ENCODE measurements around the gene RELN. TPM values are rescaled to one million over a fixed set of nuclear protein-coding genes. Genes with fewer than 3 reads are reported as not detected.

RELN gene
- total and polyA plus RNA-seq, 10 of the 15 experiments (the other 5 are each of a cell fraction or from before 2014, with no cell fraction given), result 0.11 to 0.21 TPM; not detected in 8

- no peaks in the 10 kb centered on the region for H3K4me1 ChIP-seq (ENCODE audit: control insufficient read depth, insufficient read depth, low read length)
- no peaks in the 10 kb centered on the region for H3K79me2 ChIP-seq (ENCODE audit: control insufficient read depth, insufficient read depth, low read length)
- ChIA-PET RAD21 (ENCODE audit: unreplicated experiment) (no interaction called here), CTCF (no interaction called here), SMC1A (ENCODE audit: uncharacterized antibody, unreplicated experiment) (interaction anchor here (0.6 to 1.1 kb wide), 2 partner anchors 11 to 82 kb away, joined by 3 read pairs; no protein-coding TSS in a partner anchor), POLR2A (no interaction called here)
- H3K4me3 ChIP-seq, result no peak overlapping the region
- no peaks in the 10 kb centered on the region for H3K9me3 ChIP-seq (replicated peaks; ENCODE audit: control insufficient read depth, insufficient read depth, low read length)
- no peak overlapping the region for H3K4me2 ChIP-seq (ENCODE audit: control insufficient read depth, insufficient read depth)
- BruUV-seq (replicated peaks), result no TSS peak
- no peaks in the 10 kb centered on the region for H4K20me1 ChIP-seq (ENCODE audit: control insufficient read depth, insufficient read depth)
- H3K36me3 ChIP-seq (ENCODE audit: control insufficient read depth in 2 of 2, insufficient read depth in 2 of 2, low read length in 1 of 2), result no peaks in the 10 kb centered on the region
- H3K27me3 ChIP-seq (replicated peaks in 1 of 2; ENCODE audit: control insufficient read depth in 2 of 2, insufficient read depth in 2 of 2, low read length in 1 of 2), result no peaks in the 10 kb centered on the region
- H3K27ac ChIP-seq (ENCODE audit: control insufficient read depth, insufficient read depth), result no peak overlapping the region
- in situ Hi-C loops (cut with MboI) (no loop called here), intact Hi-C loops (cut with micrococcal nuclease; ENCODE audit: unreplicated experiment) (no loop called here)
- no peak for DNase-seq (ENCODE audit: low read depth, low spot score)
- no peak for ATAC-seq
- no peak overlapping the region for H2AFZ ChIP-seq (ENCODE audit: control insufficient read depth, low read depth, low read length)
- FAIRE-seq, result no peak
- no peak overlapping the region for H3K9ac ChIP-seq (ENCODE audit: control insufficient read depth, insufficient read depth, low read length)
- no peak for TF ChIP-seq RAD21 (IDR thresholded peaks at IDR 0.05; ENCODE audit: insufficient read depth, low read depth, low read length)
- TF ChIP-seq, protein P1, sequence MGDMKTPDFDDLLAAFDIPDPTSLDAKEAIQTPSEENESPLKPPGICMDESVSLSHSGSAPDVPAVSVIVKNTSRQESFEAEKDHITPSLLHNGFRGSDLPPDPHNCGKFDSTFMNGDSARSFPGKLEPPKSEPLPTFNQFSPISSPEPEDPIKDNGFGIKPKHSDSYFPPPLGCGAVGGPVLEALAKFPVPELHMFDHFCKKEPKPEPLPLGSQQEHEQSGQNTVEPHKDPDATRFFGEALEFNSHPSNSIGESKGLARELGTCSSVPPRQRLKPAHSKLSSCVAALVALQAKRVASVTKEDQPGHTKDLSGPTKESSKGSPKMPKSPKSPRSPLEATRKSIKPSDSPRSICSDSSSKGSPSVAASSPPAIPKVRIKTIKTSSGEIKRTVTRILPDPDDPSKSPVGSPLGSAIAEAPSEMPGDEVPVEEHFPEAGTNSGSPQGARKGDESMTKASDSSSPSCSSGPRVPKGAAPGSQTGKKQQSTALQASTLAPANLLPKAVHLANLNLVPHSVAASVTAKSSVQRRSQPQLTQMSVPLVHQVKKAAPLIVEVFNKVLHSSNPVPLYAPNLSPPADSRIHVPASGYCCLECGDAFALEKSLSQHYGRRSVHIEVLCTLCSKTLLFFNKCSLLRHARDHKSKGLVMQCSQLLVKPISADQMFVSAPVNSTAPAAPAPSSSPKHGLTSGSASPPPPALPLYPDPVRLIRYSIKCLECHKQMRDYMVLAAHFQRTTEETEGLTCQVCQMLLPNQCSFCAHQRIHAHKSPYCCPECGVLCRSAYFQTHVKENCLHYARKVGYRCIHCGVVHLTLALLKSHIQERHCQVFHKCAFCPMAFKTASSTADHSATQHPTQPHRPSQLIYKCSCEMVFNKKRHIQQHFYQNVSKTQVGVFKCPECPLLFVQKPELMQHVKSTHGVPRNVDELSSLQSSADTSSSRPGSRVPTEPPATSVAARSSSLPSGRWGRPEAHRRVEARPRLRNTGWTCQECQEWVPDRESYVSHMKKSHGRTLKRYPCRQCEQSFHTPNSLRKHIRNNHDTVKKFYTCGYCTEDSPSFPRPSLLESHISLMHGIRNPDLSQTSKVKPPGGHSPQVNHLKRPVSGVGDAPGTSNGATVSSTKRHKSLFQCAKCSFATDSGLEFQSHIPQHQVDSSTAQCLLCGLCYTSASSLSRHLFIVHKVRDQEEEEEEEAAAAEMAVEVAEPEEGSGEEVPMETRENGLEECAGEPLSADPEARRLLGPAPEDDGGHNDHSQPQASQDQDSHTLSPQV (IDR thresholded peaks at IDR 0.05), result no peak
- no peak for TF ChIP-seq MEF2B (IDR thresholded peaks at IDR 0.05; ENCODE audit: partially characterized antibody, poor library complexity, severe bottlenecking)
- no peak for TF ChIP-seq ZBTB4 (CRISPR knock-in tag; IDR thresholded peaks at IDR 0.05)
- no peak for TF ChIP-seq PAX5 (IDR thresholded peaks at IDR 0.05; ENCODE audit: borderline replicate concordance, low read depth, low read length)
- TF ChIP-seq NR2C2 (IDR thresholded peaks at IDR 0.05; ENCODE audit: borderline replicate concordance, control insufficient read depth, insufficient read length, low read depth), result no peak
- no peak for TF ChIP-seq PML (IDR thresholded peaks at IDR 0.05; ENCODE audit: low read length)
- TF ChIP-seq BCL11A (IDR thresholded peaks at IDR 0.05; ENCODE audit: low read depth, low read length), result no peak
- no peak for TF ChIP-seq IRF3 (IDR thresholded peaks at IDR 0.05)
- TF ChIP-seq DPF2 (IDR thresholded peaks at IDR 0.05), result no peak
- TF ChIP-seq NR2C1 (IDR thresholded peaks at IDR 0.05), result no peak
- TF ChIP-seq, protein P2, sequence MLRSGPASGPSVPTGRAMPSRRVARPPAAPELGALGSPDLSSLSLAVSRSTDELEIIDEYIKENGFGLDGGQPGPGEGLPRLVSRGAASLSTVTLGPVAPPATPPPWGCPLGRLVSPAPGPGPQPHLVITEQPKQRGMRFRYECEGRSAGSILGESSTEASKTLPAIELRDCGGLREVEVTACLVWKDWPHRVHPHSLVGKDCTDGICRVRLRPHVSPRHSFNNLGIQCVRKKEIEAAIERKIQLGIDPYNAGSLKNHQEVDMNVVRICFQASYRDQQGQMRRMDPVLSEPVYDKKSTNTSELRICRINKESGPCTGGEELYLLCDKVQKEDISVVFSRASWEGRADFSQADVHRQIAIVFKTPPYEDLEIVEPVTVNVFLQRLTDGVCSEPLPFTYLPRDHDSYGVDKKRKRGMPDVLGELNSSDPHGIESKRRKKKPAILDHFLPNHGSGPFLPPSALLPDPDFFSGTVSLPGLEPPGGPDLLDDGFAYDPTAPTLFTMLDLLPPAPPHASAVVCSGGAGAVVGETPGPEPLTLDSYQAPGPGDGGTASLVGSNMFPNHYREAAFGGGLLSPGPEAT (IDR thresholded peaks at IDR 0.05; ENCODE audit: low read depth), result no peak
- TF ChIP-seq SREBF2 (IDR thresholded peaks at IDR 0.05; ENCODE audit: low read length), result no peak
- TF ChIP-seq, protein P3, sequence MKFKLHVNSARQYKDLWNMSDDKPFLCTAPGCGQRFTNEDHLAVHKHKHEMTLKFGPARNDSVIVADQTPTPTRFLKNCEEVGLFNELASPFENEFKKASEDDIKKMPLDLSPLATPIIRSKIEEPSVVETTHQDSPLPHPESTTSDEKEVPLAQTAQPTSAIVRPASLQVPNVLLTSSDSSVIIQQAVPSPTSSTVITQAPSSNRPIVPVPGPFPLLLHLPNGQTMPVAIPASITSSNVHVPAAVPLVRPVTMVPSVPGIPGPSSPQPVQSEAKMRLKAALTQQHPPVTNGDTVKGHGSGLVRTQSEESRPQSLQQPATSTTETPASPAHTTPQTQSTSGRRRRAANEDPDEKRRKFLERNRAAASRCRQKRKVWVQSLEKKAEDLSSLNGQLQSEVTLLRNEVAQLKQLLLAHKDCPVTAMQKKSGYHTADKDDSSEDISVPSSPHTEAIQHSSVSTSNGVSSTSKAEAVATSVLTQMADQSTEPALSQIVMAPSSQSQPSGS (IDR thresholded peaks at IDR 0.05; ENCODE audit: low read length), result no peak
Measured at GRCh38 chr7:103656221-103656620, 333.2 kb downstream of the RELN start.

Data from GM12878 (cell line).